Measurements from ENCODE around the gene AQR. TPM values are rescaled to one million over a fixed set of nuclear protein-coding genes. Genes with fewer than 3 reads are reported as not detected.
A peak's percentile ranks its signal among the peaks of the same experiment; 100 is the strongest.

Gene AQR
- total and polyA plus RNA-seq, 2 of the 13 experiments (the other 11 are each of a cell fraction or from before 2014, with no cell fraction given) = 18.7 to 31.3 TPM

- TF ChIP-seq FOXO1 (CRISPR knock-in tag; IDR thresholded peaks at IDR 0.05) (peak; percentile 56), MZF1 (CRISPR knock-in tag; IDR thresholded peaks at IDR 0.05; ENCODE audit: borderline replicate concordance) (no peak), KLF16 (CRISPR knock-in tag; IDR thresholded peaks at IDR 0.05) (peak in 1 of 2 experiments; percentile 91; a peak in 2 of 4 replicates), ZBTB20 (CRISPR knock-in tag; IDR thresholded peaks at IDR 0.05; ENCODE audit: borderline replicate concordance, low read depth) (no peak; the same call in 1 of the 2 replicates), MEF2D (CRISPR knock-in tag; IDR thresholded peaks at IDR 0.05) (peak; percentile 19; the same call in 1 of the 2 replicates), THAP9 (CRISPR knock-in tag; IDR thresholded peaks at IDR 0.05; ENCODE audit: borderline replicate concordance) (peak; percentile 95), HBP1 (CRISPR knock-in tag; IDR thresholded peaks at IDR 0.05; ENCODE audit: low read depth) (0 out of 2 replicates have a peak, but pooled peaks have one; percentile 45), IRX3 (CRISPR knock-in tag; IDR thresholded peaks at IDR 0.05; ENCODE audit: borderline replicate concordance, low read depth) (no peak), JARID2 (CRISPR knock-in tag; IDR thresholded peaks at IDR 0.05; ENCODE audit: insufficient replicate concordance) (peak; percentile 74), MYNN (CRISPR knock-in tag; IDR thresholded peaks at IDR 0.05; ENCODE audit: low read depth) (no peak), ZNF224 (CRISPR knock-in tag; IDR thresholded peaks at IDR 0.05) (peak; percentile 79), ZZZ3 (CRISPR knock-in tag; IDR thresholded peaks at IDR 0.05; ENCODE audit: borderline replicate concordance) (peak; percentile 94; the same call in 1 of the 2 replicates), ZFY (CRISPR knock-in tag; IDR thresholded peaks at IDR 0.05) (peak; percentile 72)
- TF ChIP-seq, protein P1, sequence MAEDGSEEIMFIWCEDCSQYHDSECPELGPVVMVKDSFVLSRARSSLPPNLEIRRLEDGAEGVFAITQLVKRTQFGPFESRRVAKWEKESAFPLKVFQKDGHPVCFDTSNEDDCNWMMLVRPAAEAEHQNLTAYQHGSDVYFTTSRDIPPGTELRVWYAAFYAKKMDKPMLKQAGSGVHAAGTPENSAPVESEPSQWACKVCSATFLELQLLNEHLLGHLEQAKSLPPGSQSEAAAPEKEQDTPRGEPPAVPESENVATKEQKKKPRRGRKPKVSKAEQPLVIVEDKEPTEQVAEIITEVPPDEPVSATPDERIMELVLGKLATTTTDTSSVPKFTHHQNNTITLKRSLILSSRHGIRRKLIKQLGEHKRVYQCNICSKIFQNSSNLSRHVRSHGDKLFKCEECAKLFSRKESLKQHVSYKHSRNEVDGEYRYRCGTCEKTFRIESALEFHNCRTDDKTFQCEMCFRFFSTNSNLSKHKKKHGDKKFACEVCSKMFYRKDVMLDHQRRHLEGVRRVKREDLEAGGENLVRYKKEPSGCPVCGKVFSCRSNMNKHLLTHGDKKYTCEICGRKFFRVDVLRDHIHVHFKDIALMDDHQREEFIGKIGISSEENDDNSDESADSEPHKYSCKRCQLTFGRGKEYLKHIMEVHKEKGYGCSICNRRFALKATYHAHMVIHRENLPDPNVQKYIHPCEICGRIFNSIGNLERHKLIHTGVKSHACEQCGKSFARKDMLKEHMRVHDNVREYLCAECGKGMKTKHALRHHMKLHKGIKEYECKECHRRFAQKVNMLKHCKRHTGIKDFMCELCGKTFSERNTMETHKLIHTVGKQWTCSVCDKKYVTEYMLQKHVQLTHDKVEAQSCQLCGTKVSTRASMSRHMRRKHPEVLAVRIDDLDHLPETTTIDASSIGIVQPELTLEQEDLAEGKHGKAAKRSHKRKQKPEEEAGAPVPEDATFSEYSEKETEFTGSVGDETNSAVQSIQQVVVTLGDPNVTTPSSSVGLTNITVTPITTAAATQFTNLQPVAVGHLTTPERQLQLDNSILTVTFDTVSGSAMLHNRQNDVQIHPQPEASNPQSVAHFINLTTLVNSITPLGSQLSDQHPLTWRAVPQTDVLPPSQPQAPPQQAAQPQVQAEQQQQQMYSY (CRISPR knock-in tag; IDR thresholded peaks at IDR 0.05) = no peak; the same call in 1 of the 2 replicates
- TF ChIP-seq, protein P2, sequence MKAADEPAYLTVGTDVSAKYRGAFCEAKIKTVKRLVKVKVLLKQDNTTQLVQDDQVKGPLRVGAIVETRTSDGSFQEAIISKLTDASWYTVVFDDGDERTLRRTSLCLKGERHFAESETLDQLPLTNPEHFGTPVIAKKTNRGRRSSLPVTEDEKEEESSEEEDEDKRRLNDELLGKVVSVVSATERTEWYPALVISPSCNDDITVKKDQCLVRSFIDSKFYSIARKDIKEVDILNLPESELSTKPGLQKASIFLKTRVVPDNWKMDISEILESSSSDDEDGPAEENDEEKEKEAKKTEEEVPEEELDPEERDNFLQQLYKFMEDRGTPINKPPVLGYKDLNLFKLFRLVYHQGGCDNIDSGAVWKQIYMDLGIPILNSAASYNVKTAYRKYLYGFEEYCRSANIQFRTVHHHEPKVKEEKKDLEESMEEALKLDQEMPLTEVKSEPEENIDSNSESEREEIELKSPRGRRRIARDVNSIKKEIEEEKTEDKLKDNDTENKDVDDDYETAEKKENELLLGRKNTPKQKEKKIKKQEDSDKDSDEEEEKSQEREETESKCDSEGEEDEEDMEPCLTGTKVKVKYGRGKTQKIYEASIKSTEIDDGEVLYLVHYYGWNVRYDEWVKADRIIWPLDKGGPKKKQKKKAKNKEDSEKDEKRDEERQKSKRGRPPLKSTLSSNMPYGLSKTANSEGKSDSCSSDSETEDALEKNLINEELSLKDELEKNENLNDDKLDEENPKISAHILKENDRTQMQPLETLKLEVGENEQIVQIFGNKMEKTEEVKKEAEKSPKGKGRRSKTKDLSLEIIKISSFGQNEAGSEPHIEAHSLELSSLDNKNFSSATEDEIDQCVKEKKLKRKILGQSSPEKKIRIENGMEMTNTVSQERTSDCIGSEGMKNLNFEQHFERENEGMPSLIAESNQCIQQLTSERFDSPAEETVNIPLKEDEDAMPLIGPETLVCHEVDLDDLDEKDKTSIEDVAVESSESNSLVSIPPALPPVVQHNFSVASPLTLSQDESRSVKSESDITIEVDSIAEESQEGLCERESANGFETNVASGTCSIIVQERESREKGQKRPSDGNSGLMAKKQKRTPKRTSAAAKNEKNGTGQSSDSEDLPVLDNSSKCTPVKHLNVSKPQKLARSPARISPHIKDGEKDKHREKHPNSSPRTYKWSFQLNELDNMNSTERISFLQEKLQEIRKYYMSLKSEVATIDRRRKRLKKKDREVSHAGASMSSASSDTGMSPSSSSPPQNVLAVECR (CRISPR knock-in tag; IDR thresholded peaks at IDR 0.05; ENCODE audit: borderline replicate concordance) = peak; percentile 91
Measured at GRCh38 chr15:34969340-34970097, at the start of gene AQR (continued).
